HuH-7 (cell line): ENCODE measurements around the gene LRP11.

ENCODE experiments used
- DNase-seq: peaks from one replicate; pipeline ENCODE4 v3.0.0; 2011; ENCODE audit warnings: low spot score

Gene LRP11

GRCh38 chr6:149782337-149782736 lies 81.8 kb downstream of the LRP11 start:
- no peak for DNase-seq

- DNase-seq: no peak
Observed at GRCh38 chr6:149781715-149782114, 82.4 kb downstream of the LRP11 start.

GRCh38 chr6:149779644-149779963 lies 84.6 kb downstream of the LRP11 start:
- DNase-seq: no peak

- DNase-seq: no peak
Observed at GRCh38 chr6:149777624-149778023, 86.5 kb downstream of the LRP11 start.

- no peak for DNase-seq
Observed at GRCh38 chr6:149771925-149772324, 92.2 kb downstream of the LRP11 start.

GRCh38 chr6:149771185-149771584 lies 93.0 kb downstream of the LRP11 start:
- no peak for DNase-seq

- no peak for DNase-seq
Observed at GRCh38 chr6:149769676-149770075, 94.5 kb downstream of the LRP11 start.
